SU-DHL-6 (cell line): ENCODE results near the gene SLC25A47.
"Not testable (repeated sequence)": the region's sequence is repeated elsewhere in the genome, so short reads cannot be mapped to it uniquely, and the experiment has no call there.

Source experiments
- H2AFZ ChIP-seq: fragments of 200-600 bp; sonication (generic); 2 replicates; pipeline ENCODE4 v1.6.1; 2014; ENCODE audit warnings: low read depth, mild to moderate bottlenecking, moderate library complexity, mixed read lengths, antibody characterized with exemption, low read length; ENCODE audit not compliant: severe bottlenecking
- H3F3A ChIP-seq: fragments of 200-600 bp; shearing (Covaris generic); 2 replicates; pipeline ENCODE4 v1.6.0; 2016; ENCODE audit warnings: antibody characterized with exemption, mild to moderate bottlenecking; ENCODE audit not compliant: insufficient read depth
- H3K27ac ChIP-seq: fragments of 200-600 bp; sonication (generic); 2 replicates; pipeline ENCODE4 v1.5.1; 2016; ENCODE audit warnings: low read depth, mild to moderate bottlenecking, low read length, moderate library complexity, mixed read lengths
- H3K27me3 ChIP-seq: fragments of 200-600 bp; sonication (generic), shearing (Covaris generic); 2 replicates; pipeline ENCODE4 v1.6.0; 2014; ENCODE audit warnings: mild to moderate bottlenecking, low read length
- H3K36me3 ChIP-seq: fragments of 200-600 bp; sonication (generic); 2 replicates; pipeline ENCODE4 v1.6.1; 2014; ENCODE audit warnings: mild to moderate bottlenecking, low read length, mixed read lengths
- H3K4me2 ChIP-seq: fragments of 300-600, 200-600 bp; shearing (Covaris generic), sonication (generic); 2 replicates; pipeline ENCODE4 v1.6.0; 2014; ENCODE audit warnings: low read length, low read depth, mild to moderate bottlenecking; ENCODE audit not compliant: poor library complexity, severe bottlenecking
- H3K4me3 ChIP-seq: fragments of 200-600 bp; sonication (generic); 2 replicates; pipeline ENCODE4 v1.5.1; 2014; ENCODE audit warnings: antibody characterized with exemption, low read length, mild to moderate bottlenecking, mixed read lengths; ENCODE audit not compliant: insufficient read depth, poor library complexity, severe bottlenecking
- H3K79me2 ChIP-seq: fragments of 200-600 bp; sonication (generic); 2 replicates; pipeline ENCODE4 v1.6.1; 2014; ENCODE audit warnings: mild to moderate bottlenecking, low read length, moderate library complexity; ENCODE audit not compliant: insufficient read depth
- H3K9ac ChIP-seq: fragments of 200-600 bp; sonication (generic); 2 replicates; pipeline ENCODE4 v1.7.0; 2014; ENCODE audit warnings: mild to moderate bottlenecking, low read length
- H3K9me2 ChIP-seq: fragments of 200-600 bp; sonication (generic); replicated peaks from 2 replicates; pipeline ENCODE4 v1.6.1; 2014; ENCODE audit warnings: low read length; ENCODE audit not compliant: insufficient read depth
- H3K9me3 ChIP-seq: fragments of 200-600 bp; sonication (generic); 2 replicates; pipeline ENCODE4 v1.6.1; 2014; ENCODE audit warnings: low read length, mixed read lengths; ENCODE audit not compliant: insufficient read depth
- H4K20me1 ChIP-seq: fragments of 200-600 bp; sonication (generic); 2 replicates; pipeline ENCODE4 v1.6.1; 2014; ENCODE audit warnings: low read depth, mild to moderate bottlenecking, antibody characterized with exemption, low read length, moderate library complexity, mixed read lengths
- EZH2phosphoT487 ChIP-seq: fragments of 200-600 bp; sonication (generic), shearing (Covaris generic); conservative IDR thresholded peaks from 2 replicates; pipeline ENCODE4 v1.6.1; 2018; ENCODE audit warnings: mild to moderate bottlenecking, antibody characterized with exemption, low read length, moderate library complexity, mixed read lengths
- TF ChIP-seq, protein P1 (sequence below): fragments of 200-600 bp; sonication (generic); IDR thresholded peaks from one replicate; pipeline ENCODE4 v1.5.1; 2017; ENCODE audit warnings: antibody characterized with exemption, mild to moderate bottlenecking, low read length, moderate library complexity; ENCODE audit not compliant: insufficient read depth, poor library complexity, severe bottlenecking

The SLC25A47 gene

DNA sequence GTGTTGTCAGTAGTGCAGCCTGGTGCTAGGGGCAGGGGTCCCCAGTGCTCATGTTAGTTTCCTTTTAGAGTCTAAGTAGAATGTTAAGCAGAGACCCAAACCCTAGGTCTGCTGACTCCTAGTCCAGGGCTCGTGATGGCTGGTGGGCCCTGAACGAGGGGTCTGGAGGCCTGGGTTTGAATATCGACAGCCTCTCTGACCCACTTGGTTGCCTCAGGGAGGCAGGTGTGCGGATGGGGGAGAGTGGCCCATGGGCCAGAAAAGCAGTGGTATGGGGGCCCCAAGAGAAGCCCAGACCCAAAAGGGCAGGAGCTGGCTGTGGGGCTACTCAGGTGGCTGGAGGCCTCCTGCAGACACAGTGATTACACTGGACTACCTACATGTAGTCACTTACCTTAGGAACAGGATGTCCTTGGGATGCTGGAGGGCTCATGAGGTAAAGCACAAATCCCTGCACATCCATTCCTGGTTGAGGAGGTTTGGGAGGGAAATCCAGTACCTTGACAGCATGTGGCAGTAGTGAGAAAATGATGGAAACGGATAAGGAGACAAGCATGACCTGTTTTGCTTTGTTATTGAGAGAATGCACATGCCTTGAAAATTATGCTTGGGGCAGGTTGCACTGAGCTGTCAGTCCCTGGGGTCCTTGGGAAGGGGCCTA lies 15.2 kb upstream of the SLC25A47 start:
- no peaks in the 10 kb centered on the region for H4K20me1 ChIP-seq
- no peak overlapping the region for H3K4me3 ChIP-seq
- H3K4me2 ChIP-seq = no peak overlapping the region
- no peaks in the 10 kb centered on the region for H3K79me2 ChIP-seq
- no peaks in the 10 kb centered on the region for H3K9me2 ChIP-seq
- no peaks in the 10 kb centered on the region for H3K9me3 ChIP-seq
- no peaks in the 10 kb centered on the region for H3K27me3 ChIP-seq
- no peak overlapping the region for H2AFZ ChIP-seq
- no peaks in the 10 kb centered on the region for H3F3A ChIP-seq
- H3K9ac ChIP-seq = no peak overlapping the region
- no peaks in the 10 kb centered on the region for H3K36me3 ChIP-seq
- no peak overlapping the region for H3K27ac ChIP-seq
- TF ChIP-seq, protein P1, sequence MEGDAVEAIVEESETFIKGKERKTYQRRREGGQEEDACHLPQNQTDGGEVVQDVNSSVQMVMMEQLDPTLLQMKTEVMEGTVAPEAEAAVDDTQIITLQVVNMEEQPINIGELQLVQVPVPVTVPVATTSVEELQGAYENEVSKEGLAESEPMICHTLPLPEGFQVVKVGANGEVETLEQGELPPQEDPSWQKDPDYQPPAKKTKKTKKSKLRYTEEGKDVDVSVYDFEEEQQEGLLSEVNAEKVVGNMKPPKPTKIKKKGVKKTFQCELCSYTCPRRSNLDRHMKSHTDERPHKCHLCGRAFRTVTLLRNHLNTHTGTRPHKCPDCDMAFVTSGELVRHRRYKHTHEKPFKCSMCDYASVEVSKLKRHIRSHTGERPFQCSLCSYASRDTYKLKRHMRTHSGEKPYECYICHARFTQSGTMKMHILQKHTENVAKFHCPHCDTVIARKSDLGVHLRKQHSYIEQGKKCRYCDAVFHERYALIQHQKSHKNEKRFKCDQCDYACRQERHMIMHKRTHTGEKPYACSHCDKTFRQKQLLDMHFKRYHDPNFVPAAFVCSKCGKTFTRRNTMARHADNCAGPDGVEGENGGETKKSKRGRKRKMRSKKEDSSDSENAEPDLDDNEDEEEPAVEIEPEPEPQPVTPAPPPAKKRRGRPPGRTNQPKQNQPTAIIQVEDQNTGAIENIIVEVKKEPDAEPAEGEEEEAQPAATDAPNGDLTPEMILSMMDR = no peak
- no peak for TF ChIP-seq EZH2phosphoT487

DNA sequence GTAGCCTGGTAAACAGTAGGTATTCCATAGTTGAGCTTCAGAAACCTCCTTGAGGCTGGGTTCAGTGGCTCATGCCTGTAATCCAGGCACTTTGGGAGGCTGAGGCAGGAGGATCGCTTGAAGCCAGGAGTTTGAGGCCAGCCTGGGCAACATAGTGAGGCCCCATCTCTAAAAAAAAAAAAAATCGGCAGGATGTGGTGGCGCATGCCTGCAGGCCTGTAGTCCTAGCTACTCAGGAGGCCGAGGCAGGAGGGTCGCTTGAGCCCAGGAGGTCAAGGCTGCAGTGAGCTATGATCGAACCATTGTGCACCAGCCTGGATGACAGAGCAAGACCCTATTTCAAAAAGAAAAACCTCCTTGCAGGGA lies 14.7 kb upstream of the SLC25A47 start:
- not testable (repeated sequence) for H3K79me2 ChIP-seq, H2AFZ ChIP-seq, H4K20me1 ChIP-seq, H3K36me3 ChIP-seq, H3K27me3 ChIP-seq, H3K4me2 ChIP-seq, H3K9me2 ChIP-seq, H3F3A ChIP-seq, H3K9me3 ChIP-seq, H3K27ac ChIP-seq, H3K4me3 ChIP-seq, H3K9ac ChIP-seq

DNA sequence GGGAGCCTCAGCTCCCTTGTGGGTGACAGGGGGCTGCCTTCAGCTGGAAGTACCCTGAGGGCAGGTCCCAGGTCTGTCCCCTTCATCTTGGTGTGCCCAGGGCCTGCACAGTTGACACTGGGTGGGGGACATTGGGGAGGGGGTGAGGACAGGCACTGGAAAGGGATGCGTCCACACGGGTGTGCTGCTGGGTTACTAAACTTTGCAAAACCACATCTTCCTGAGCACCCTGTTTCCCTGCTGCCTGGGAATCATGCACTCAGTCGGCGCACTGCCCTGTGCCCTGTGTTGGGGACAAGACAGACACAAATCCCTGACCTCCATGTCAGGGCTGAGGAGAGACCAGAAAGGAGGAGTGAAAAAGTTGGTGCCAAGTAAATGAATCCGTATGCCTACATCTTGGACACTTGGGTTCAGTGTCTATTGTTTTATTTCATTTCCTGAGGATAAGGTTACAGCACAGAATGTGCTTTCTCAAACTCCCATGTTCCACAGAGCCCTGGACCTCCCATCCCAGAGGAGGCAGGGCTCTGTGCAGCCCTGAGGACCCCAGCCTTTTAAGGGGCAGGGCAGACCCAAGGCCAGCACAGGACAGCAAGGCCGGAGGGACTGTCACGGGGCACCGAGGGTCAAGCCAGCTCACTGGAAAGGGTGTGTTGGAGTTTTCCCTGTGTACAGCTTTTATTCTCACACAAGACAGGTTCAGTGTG lies 14.0 kb upstream of the SLC25A47 start:
- no peak overlapping the region for H3K27ac ChIP-seq

DNA sequence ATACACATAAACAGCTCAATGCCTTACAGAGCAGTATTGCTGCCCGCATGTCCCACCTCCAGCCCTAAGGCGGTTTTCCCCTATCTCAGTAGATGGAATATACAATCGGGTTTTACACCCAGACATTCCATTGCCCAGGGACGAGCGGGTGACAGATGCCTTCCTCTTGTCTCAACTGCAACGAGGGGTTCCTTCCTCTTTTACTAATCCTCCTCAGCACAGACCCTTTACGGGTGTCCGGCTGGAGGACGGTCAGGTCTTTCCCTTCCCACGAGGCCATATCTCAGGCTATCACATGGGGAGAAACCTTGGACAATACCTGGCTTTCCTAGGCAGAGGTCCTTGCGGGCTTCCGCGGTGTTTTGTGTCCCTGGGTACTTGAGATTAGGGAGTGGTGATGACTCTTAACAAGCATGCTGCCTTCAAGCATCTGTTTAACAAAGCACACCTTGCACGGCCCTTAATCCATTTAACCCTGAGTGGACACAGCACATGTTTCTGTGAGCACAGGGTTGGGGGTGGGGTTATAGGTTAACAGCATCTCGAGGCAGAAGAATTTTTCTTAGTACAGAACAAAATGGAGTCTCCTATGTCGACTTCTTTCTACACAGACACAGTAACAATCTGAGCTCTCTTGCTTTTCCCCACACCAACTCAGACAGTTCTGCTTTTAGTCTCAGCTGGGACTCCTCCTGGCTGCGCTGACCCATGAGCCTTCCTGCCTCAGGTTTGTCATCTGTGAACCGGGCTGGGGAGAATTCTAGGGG lies 10.8 kb upstream of the SLC25A47 start:
- not testable (repeated sequence) for H2AFZ ChIP-seq, H3K79me2 ChIP-seq, H3K36me3 ChIP-seq, H3K9me3 ChIP-seq, H3F3A ChIP-seq, H3K9ac ChIP-seq, H3K4me2 ChIP-seq, H3K9me2 ChIP-seq, H4K20me1 ChIP-seq, H3K4me3 ChIP-seq, H3K27ac ChIP-seq, H3K27me3 ChIP-seq

More for the DNA sequence above, 14.0 kb upstream of the SLC25A47 start:
- Histone ChIP-seq H2AFZ (no peak overlapping the region), H3K4me2 (no peak overlapping the region), H4K20me1 (no peaks in the 10 kb centered on the region), H3F3A (no peaks in the 10 kb centered on the region), H3K36me3 (no peaks in the 10 kb centered on the region), H3K4me3 (no peak overlapping the region), H3K79me2 (no peaks in the 10 kb centered on the region), H3K27me3 (no peaks in the 10 kb centered on the region), H3K9me2 (no peaks in the 10 kb centered on the region), H3K9me3 (no peaks in the 10 kb centered on the region), H3K9ac (no peak overlapping the region)
- TF ChIP-seq, protein P1 = no peak
- no peak for TF ChIP-seq EZH2phosphoT487
